GM12878 (cell line): ENCODE data around the gene PRKG1. TPM values are rescaled to one million over a fixed set of nuclear protein-coding genes. Genes with fewer than 3 reads are reported as not detected.

Experiments
- ATAC-seq: fragments of 200-7000 bp; cut with Tn5 transposase; 3 replicates; pipeline ENCODE4 v1.9.1; 2020; ENCODE audit warnings: mild to moderate bottlenecking, moderate library complexity
- BruUV-seq: library from RNA; stranded (reverse); fragments of 400-500 nt; replicated peaks from 2 replicates; lab custom pipeline; 2021; lab: Mats Ljungman, UMichigan
- CTCF ChIA-PET: fragments of 300-600 bp; sonication (Branson Sonifier 250); formaldehyde crosslinking; extraction: SDS; loops from one replicate; lab custom pipeline; 2021; ENCODE audit warnings: inconsistent platforms; lab: Yijun Ruan, JAX
- POLR2A ChIA-PET: fragments of 350-600 bp; formaldehyde crosslinking; extraction: SDS; loops from one replicate; lab custom pipeline; 2021; ENCODE audit warnings: inconsistent platforms; lab: Charles Lee
- RAD21 ChIA-PET: fragments of 300-600 bp; sonication (Branson Sonifier 250); formaldehyde crosslinking; loops from one replicate; lab custom pipeline; 2023; ENCODE audit warnings: antibody characterized with exemption; ENCODE audit not compliant: unreplicated experiment; lab: Charles Lee
- SMC1A ChIA-PET: fragments of 300-600 bp; sonication (Branson Sonifier 250); formaldehyde crosslinking; loops from one replicate; lab custom pipeline; 2023; ENCODE audit not compliant: unreplicated experiment, uncharacterized antibody; lab: Charles Lee
- DNase-seq: peaks from one replicate; pipeline ENCODE4 v3.0.0-alpha.2; 2011; ENCODE audit warnings: low read depth, low spot score
- FAIRE-seq: peaks from 3 replicates; lab custom pipeline; 2011; peaks lifted over from hg19 to GRCh38; lab: Jason Lieb, UNC
- H2AFZ ChIP-seq: 2 replicates; pipeline ENCODE4 v1.6.0; 2011; ENCODE audit warnings: low read depth, low read length, control low read depth; ENCODE audit not compliant: control insufficient read depth
- H3K27ac ChIP-seq: 2 replicates; pipeline ENCODE4 v1.5.1; 2011; ENCODE audit warnings: control low read depth; ENCODE audit not compliant: control insufficient read depth, insufficient read depth
- H3K27me3 ChIP-seq, 2 experiments: replicated peaks in 1 of 2; 2 replicates each; pipeline versions ENCODE4 v1.6.0 to v1.6.1; 2011; ENCODE audit warnings: low read length in 1 of 2; ENCODE audit not compliant: control insufficient read depth in 2 of 2, insufficient read depth in 2 of 2
- H3K36me3 ChIP-seq, 2 experiments: 2 replicates each; pipeline ENCODE4 v1.5.1; 2011; ENCODE audit warnings: low read length in 1 of 2; ENCODE audit not compliant: control insufficient read depth in 2 of 2, insufficient read depth in 2 of 2
- H3K4me1 ChIP-seq: 2 replicates; pipeline ENCODE4 v1.6.1; 2011; ENCODE audit warnings: mild to moderate bottlenecking, low read length, moderate library complexity, mixed read lengths; ENCODE audit not compliant: control insufficient read depth, insufficient read depth
- H3K4me2 ChIP-seq: 2 replicates; pipeline ENCODE4 v1.6.0; 2011; ENCODE audit warnings: control low read depth; ENCODE audit not compliant: control insufficient read depth, insufficient read depth
- H3K4me3 ChIP-seq: fragments of 200-600 bp; sonication (generic); 2 replicates; pipeline ENCODE4 v1.5.1; 2016
- H3K79me2 ChIP-seq: 2 replicates; pipeline ENCODE4 v1.6.0; 2011; ENCODE audit warnings: low read length; ENCODE audit not compliant: control insufficient read depth, insufficient read depth
- H3K9ac ChIP-seq: 2 replicates; pipeline ENCODE4 v1.8.0; 2011; ENCODE audit warnings: low read length, control low read depth, mixed read lengths; ENCODE audit not compliant: control insufficient read depth, insufficient read depth
- H3K9me3 ChIP-seq: replicated peaks from 3 replicates; pipeline ENCODE4 v1.5.1; 2011; ENCODE audit warnings: mild to moderate bottlenecking, low read length; ENCODE audit not compliant: control insufficient read depth, insufficient read depth
- H4K20me1 ChIP-seq: 2 replicates; pipeline ENCODE4 v1.6.0; 2011; ENCODE audit not compliant: control insufficient read depth, insufficient read depth
- CBX3 ChIP-seq: fragments of 200-600 bp; sonication (generic); IDR thresholded peaks from 2 replicates; pipeline ENCODE4 v1.6.1; 2016; ENCODE audit warnings: low read depth, borderline replicate concordance
- CEBPB ChIP-seq, 2 experiments: fragments of 150-350 bp in 1 of 2; IDR thresholded peaks; 2 replicates each; pipeline ENCODE4 v1.6.1; 2012 to 2014; ENCODE audit warnings: low read depth in 2 of 2, low read length in 2 of 2, borderline replicate concordance in 1 of 2, inconsistent platforms in 1 of 2
- ETV6 ChIP-seq, 2 experiments: fragments of 450-650 bp in 1 of 2; IDR thresholded peaks in 1 of 2; conservative IDR thresholded peaks in 1 of 2; 2 replicates each; pipeline ENCODE4 v1.6.1; 2014; ENCODE audit warnings: antibody characterized with exemption in 1 of 2, borderline replicate concordance in 1 of 2, low read depth in 1 of 2, mild to moderate bottlenecking in 1 of 2, moderate library complexity in 1 of 2
- FOXK2 ChIP-seq: fragments of 450-650 bp; IDR thresholded peaks from 2 replicates; pipeline ENCODE4 v1.6.1; 2017; ENCODE audit warnings: mild to moderate bottlenecking, moderate library complexity
- HDGF ChIP-seq: fragments of 450-650 bp; IDR thresholded peaks from 2 replicates; pipeline ENCODE4 v1.6.1; 2016; ENCODE audit warnings: antibody characterized with exemption
- IKZF1 ChIP-seq: fragments of 450-650 bp; conservative IDR thresholded peaks from 2 replicates; pipeline ENCODE4 v1.6.1; 2017; ENCODE audit warnings: antibody characterized with exemption, mild to moderate bottlenecking
- KLF5 ChIP-seq: fragments of 450-650 bp; IDR thresholded peaks from 2 replicates; pipeline ENCODE4 v1.6.1; 2014; ENCODE audit warnings: mild to moderate bottlenecking; ENCODE audit not compliant: partially characterized antibody
- NFYA ChIP-seq: IDR thresholded peaks from 2 replicates; pipeline ENCODE4 v1.6.1; 2011; ENCODE audit warnings: low read depth, mild to moderate bottlenecking, low read length, improper control_type of control experiment, borderline replicate concordance
- NFYB ChIP-seq: IDR thresholded peaks from 2 replicates; pipeline ENCODE4 v1.6.1; 2011; ENCODE audit warnings: low read depth, mild to moderate bottlenecking, low read length, improper control_type of control experiment, moderate library complexity; ENCODE audit not compliant: insufficient read depth
- PAX8 ChIP-seq: fragments of 450-650 bp; IDR thresholded peaks from 2 replicates; pipeline ENCODE4 v1.6.1; 2017; ENCODE audit warnings: mild to moderate bottlenecking, moderate library complexity
- RBBP5 ChIP-seq: fragments of 200-600 bp; sonication (generic); conservative IDR thresholded peaks from 2 replicates; pipeline ENCODE4 v1.6.1; 2016
- RFX5 ChIP-seq: IDR thresholded peaks from 2 replicates; pipeline ENCODE4 v1.6.1; 2011; ENCODE audit warnings: low read depth, low read length, improper control_type of control experiment
- SMAD5 ChIP-seq: IDR thresholded peaks from 2 replicates; pipeline ENCODE4 v1.6.1; 2016; ENCODE audit warnings: antibody characterized with exemption, low read depth
- SP1 ChIP-seq: IDR thresholded peaks from one replicate; pipeline ENCODE4 v1.6.1; 2011; ENCODE audit warnings: low read depth, low read length
- SPI1 ChIP-seq: IDR thresholded peaks from 2 replicates; pipeline ENCODE4 v1.6.1; 2011; ENCODE audit warnings: low read depth, mild to moderate bottlenecking, low read length, moderate library complexity, borderline replicate concordance; ENCODE audit not compliant: insufficient read depth
- STAT3 ChIP-seq: IDR thresholded peaks from 2 replicates; pipeline ENCODE4 v1.6.1; 2011; ENCODE audit warnings: low read depth, low read length, improper control_type of control experiment
- TARDBP ChIP-seq: IDR thresholded peaks from 2 replicates; pipeline ENCODE4 v1.6.1; 2016; ENCODE audit warnings: borderline replicate concordance
- ZNF274 ChIP-seq: IDR thresholded peaks from one replicate; pipeline ENCODE4 v1.8.0; 2011; ENCODE audit not compliant: insufficient read length, insufficient read depth
- WGBS: methylation state at CpG from one replicate; pipeline ENCODE4 v1.1.6; 2016; ENCODE audit warnings: low lambda C conversion rate; ENCODE audit not compliant: insufficient replicate concordance, insufficient coverage; ENCODE audit errors: missing lambda C conversion rate; 5-methylcytosine and 5-hydroxymethylcytosine counted together
- in situ Hi-C: fragments of 300-500 bp; cut with MboI; formaldehyde crosslinking; loops from 9 replicates; pipeline ENCODE4 v1.14.3; 2018; ENCODE audit warnings: mixed read lengths
- intact Hi-C: fragments of 100-400 bp; cut with micrococcal nuclease; formaldehyde crosslinking; loops from one replicate; pipeline ENCODE4 v1.14.2; 2022; ENCODE audit not compliant: unreplicated experiment
- polyA plus RNA-seq, 11 experiments: library from polyadenylated mRNA; depleted of rRNA in 4 of 11; unstranded in 6 of 11; stranded (reverse) in 5 of 11; fragments of >200 nt; fragmentation: Nextera tagmentation in 4 of 11; fragmentation: Illumina TruSeq in 1 of 11; extraction: Ambion mirVana in 4 of 11; extraction: Trizol in 1 of 11; gene quantifications; 1 replicate in 1 of 11; 2 replicates in 10 of 11; pipeline versions ENCODE4 v1.2.1 to v1.2.3, GENCODE V29; 2011 to 2016; ENCODE audit warnings: inconsistent platforms in 2 of 11, missing spikeins in 2 of 11, low read depth in 1 of 11
- total RNA-seq, 4 experiments: library from RNA; depleted of rRNA in 3 of 4; stranded (reverse); fragments of >200 nt in 3 of 4; fragmentation: Illumina TruSeq in 1 of 4; extraction: Trizol in 1 of 4; gene quantifications; 2 replicates each; pipeline versions ENCODE4 v1.2.1 to v1.2.3, GENCODE V29; 2013 to 2021
- TF ChIP-seq, protein P1 (sequence below): fragments of 450-650 bp; formaldehyde crosslinking; IDR thresholded peaks from 2 replicates; pipeline ENCODE4 v1.4.0; 2022; ENCODE audit warnings: mild to moderate bottlenecking, moderate library complexity
- TF ChIP-seq, protein P2 (sequence below), 3 experiments: IDR thresholded peaks in 2 of 3; conservative IDR thresholded peaks in 1 of 3; 2 replicates each; pipeline ENCODE4 v1.5.1; 2011; ENCODE audit warnings: low read depth in 3 of 3, low read length in 3 of 3, mild to moderate bottlenecking in 3 of 3, control low read depth in 2 of 3, moderate library complexity in 2 of 3, inconsistent platforms in 1 of 3, mixed read lengths in 1 of 3; ENCODE audit not compliant: control insufficient read depth in 2 of 3, insufficient read depth in 1 of 3; ENCODE audit errors: extremely low read depth in 1 of 3

The PRKG1 gene
- total and polyA plus RNA-seq, 10 of the 15 experiments (the other 5 are each of a cell fraction or from before 2014, with no cell fraction given) = 0.04 to 0.05 TPM; not detected in 8

DNA sequence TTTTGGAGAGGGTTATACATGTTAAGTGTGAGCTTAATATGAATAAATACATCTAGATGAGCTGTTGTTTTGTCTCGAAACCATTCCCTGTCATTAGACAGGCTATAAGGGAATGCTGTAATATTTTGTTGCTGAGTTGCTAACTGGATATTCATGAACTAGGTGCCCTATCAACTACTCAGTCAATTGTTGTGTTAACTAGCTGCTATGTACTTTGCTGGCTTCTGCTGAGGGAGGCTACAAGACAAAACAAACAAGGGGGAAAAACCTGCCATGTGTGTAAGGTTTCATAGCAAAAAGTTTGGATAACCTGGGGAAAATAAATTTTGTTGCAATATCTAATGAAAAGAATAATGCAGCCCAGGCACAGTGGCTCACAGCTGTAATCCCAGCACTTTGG lies 514.7 kb downstream of the PRKG1 start:
- TF ChIP-seq CEBPB (IDR thresholded peaks at IDR 0.05; ENCODE audit: borderline replicate concordance in 1 of 2, low read depth in 2 of 2, low read length in 2 of 2) (no peak), SMAD5 (no peak), SP1 (no peak), ETV6 (conservative IDR thresholded peaks at IDR 0.05 in 1 of 2, IDR thresholded peaks at IDR 0.05 in 1 of 2; ENCODE audit: borderline replicate concordance in 1 of 2, low read depth in 1 of 2) (no peak), KLF5 (no peak), SPI1 (no peak), TARDBP (no peak), RBBP5 (no peak), NFYB (no peak), FOXK2 (no peak), CBX3 (no peak), NFYA (no peak), IKZF1 (no peak), RFX5 (no peak), PAX8 (no peak), HDGF (no peak), STAT3 (no peak), ZNF274 (no peak)
- TF ChIP-seq, protein P1, sequence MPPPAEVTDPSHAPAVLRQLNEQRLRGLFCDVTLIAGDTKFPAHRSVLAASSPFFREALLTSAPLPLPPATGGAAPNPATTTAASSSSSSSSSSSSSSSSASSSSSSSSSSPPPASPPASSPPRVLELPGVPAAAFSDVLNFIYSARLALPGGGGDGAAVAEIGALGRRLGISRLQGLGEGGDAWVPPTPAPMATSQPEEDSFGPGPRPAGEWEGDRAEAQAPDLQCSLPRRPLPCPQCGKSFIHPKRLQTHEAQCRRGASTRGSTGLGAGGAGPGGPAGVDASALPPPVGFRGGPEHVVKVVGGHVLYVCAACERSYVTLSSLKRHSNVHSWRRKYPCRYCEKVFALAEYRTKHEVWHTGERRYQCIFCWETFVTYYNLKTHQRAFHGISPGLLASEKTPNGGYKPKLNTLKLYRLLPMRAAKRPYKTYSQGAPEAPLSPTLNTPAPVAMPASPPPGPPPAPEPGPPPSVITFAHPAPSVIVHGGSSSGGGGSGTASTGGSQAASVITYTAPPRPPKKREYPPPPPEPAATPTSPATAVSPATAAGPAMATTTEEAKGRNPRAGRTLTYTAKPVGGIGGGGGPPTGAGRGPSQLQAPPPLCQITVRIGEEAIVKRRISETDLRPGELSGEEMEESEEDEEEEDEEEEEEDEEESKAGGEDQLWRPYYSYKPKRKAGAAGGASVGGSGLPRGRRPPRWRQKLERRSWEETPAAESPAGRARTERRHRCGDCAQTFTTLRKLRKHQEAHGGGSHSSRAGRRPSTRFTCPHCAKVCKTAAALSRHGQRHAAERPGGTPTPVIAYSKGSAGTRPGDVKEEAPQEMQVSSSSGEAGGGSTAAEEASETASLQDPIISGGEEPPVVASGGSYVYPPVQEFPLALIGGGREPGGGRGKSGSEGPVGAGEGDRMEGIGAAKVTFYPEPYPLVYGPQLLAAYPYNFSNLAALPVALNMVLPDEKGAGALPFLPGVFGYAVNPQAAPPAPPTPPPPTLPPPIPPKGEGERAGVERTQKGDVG (CRISPR knock-in tag) = no peak
- TF ChIP-seq, protein P2, sequence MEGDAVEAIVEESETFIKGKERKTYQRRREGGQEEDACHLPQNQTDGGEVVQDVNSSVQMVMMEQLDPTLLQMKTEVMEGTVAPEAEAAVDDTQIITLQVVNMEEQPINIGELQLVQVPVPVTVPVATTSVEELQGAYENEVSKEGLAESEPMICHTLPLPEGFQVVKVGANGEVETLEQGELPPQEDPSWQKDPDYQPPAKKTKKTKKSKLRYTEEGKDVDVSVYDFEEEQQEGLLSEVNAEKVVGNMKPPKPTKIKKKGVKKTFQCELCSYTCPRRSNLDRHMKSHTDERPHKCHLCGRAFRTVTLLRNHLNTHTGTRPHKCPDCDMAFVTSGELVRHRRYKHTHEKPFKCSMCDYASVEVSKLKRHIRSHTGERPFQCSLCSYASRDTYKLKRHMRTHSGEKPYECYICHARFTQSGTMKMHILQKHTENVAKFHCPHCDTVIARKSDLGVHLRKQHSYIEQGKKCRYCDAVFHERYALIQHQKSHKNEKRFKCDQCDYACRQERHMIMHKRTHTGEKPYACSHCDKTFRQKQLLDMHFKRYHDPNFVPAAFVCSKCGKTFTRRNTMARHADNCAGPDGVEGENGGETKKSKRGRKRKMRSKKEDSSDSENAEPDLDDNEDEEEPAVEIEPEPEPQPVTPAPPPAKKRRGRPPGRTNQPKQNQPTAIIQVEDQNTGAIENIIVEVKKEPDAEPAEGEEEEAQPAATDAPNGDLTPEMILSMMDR (IDR thresholded peaks at IDR 0.05 in 2 of 3, conservative IDR thresholded peaks at IDR 0.05 in 1 of 3; ENCODE audit: control insufficient read depth in 2 of 3, extremely low read depth in 1 of 3, insufficient read depth in 1 of 3, low read depth in 3 of 3, low read length in 3 of 3) = no peak
- RAD21 ChIA-PET = no interaction called here
- Histone ChIP-seq H3K27ac (no peak overlapping the region), H3K4me2 (no peak overlapping the region), H3K36me3 (no peaks in the 10 kb centered on the region), H3K4me3 (no peak overlapping the region), H3K9me3 (no peaks in the 10 kb centered on the region), H3K27me3 (no peaks in the 10 kb centered on the region), H2AFZ (no peak overlapping the region), H3K9ac (no peak overlapping the region), H3K4me1 (no peaks in the 10 kb centered on the region), H4K20me1 (no peaks in the 10 kb centered on the region), H3K79me2 (no peaks in the 10 kb centered on the region)
- CTCF ChIA-PET = no interaction called here
- DNase-seq (no peak), ATAC-seq (no peak), FAIRE-seq (no peak)
- in situ Hi-C loops (no loop called here), intact Hi-C loops (no loop called here)
- SMC1A ChIA-PET = interaction anchor here (1.2 kb wide), 1 partner anchor 18 kb away, joined by 3 read pairs; no protein-coding TSS in a partner anchor
- 0% methylated on average over 1 of the region's 1 CpG for WGBS
- POLR2A ChIA-PET = no interaction called here
- no TSS peak for BruUV-seq
